H1 (cell line): Measurements from ENCODE around the gene LRRFIP1.

Experiments used
- CTCF ChIP-seq, 3 experiments: IDR thresholded peaks; 1 replicate in 2 of 3; 2 replicates in 1 of 3; pipeline versions ENCODE4 v1.5.1 to v1.6.1; 2011; ENCODE audit warnings: low read length in 3 of 3, mild to moderate bottlenecking in 3 of 3, inconsistent platforms in 2 of 3, low read depth in 1 of 3, moderate library complexity in 1 of 3; ENCODE audit not compliant: insufficient read depth in 1 of 3; ENCODE audit errors: control extremely low read depth in 1 of 3
- EP300 ChIP-seq, 2 experiments: IDR thresholded peaks; 1 replicate in 1 of 2; 2 replicates in 1 of 2; pipeline ENCODE4 v1.6.1; 2011 to 2012; ENCODE audit warnings: low read depth in 2 of 2, low read length in 2 of 2, mild to moderate bottlenecking in 2 of 2, borderline replicate concordance in 1 of 2, inconsistent platforms in 1 of 2, moderate library complexity in 1 of 2
- EZH2 ChIP-seq: fragments of 200-600 bp; sonication (generic); IDR thresholded peaks from 2 replicates; pipeline ENCODE4 v1.7.1; 2012; ENCODE audit warnings: low read depth, mild to moderate bottlenecking, moderate library complexity, low read length, inconsistent platforms; ENCODE audit not compliant: severe bottlenecking
- KDM1A ChIP-seq: fragments of 200-600, 300-600 bp; sonication (generic); IDR thresholded peaks from 2 replicates; pipeline ENCODE4 v1.7.1; 2016; ENCODE audit warnings: mild to moderate bottlenecking, low read length, borderline replicate concordance
- MAX ChIP-seq: IDR thresholded peaks from 2 replicates; pipeline ENCODE4 v1.6.1; 2012; ENCODE audit warnings: inconsistent platforms
- NANOG ChIP-seq: IDR thresholded peaks from 2 replicates; pipeline ENCODE4 v1.6.1; 2011; ENCODE audit warnings: low read length, low read depth, mild to moderate bottlenecking, inconsistent platforms; ENCODE audit not compliant: insufficient read depth, poor library complexity, severe bottlenecking
- NRF1 ChIP-seq: IDR thresholded peaks from 2 replicates; pipeline ENCODE4 v1.6.1; 2011; ENCODE audit warnings: mild to moderate bottlenecking, low read depth, low read length, improper control_type of control experiment
- PHF8 ChIP-seq: fragments of 200-600 bp; sonication (generic); conservative IDR thresholded peaks from 2 replicates; pipeline ENCODE4 v1.7.1; 2012; ENCODE audit warnings: low read depth, mild to moderate bottlenecking, inconsistent platforms, low read length, moderate library complexity
- POLR2A ChIP-seq, 2 experiments: IDR thresholded peaks; 1 replicate in 1 of 2; 2 replicates in 1 of 2; pipeline ENCODE4 v1.6.1; 2011; ENCODE audit warnings: low read depth in 2 of 2, low read length in 2 of 2, mild to moderate bottlenecking in 2 of 2; ENCODE audit errors: control extremely low read depth in 1 of 2
- POLR2AphosphoS5 ChIP-seq: IDR thresholded peaks from 2 replicates; pipeline ENCODE4 v1.6.1; 2011; ENCODE audit warnings: low read depth, low read length
- RFX5 ChIP-seq: IDR thresholded peaks from 2 replicates; pipeline ENCODE4 v1.6.1; 2011; ENCODE audit warnings: low read depth, low read length, improper control_type of control experiment, borderline replicate concordance
- SP1 ChIP-seq: IDR thresholded peaks from 2 replicates; pipeline ENCODE4 v1.6.1; 2011; ENCODE audit warnings: low read depth, low read length
- TEAD4 ChIP-seq: IDR thresholded peaks from 2 replicates; pipeline ENCODE4 v1.6.1; 2012; ENCODE audit warnings: low read depth, low read length, inconsistent platforms, mixed read lengths
- YY1 ChIP-seq: IDR thresholded peaks from 2 replicates; pipeline ENCODE4 v1.6.1; 2011; ENCODE audit warnings: low read depth, mild to moderate bottlenecking, low read length

GRCh38 chr2:237734905-237735623, 107.7 kb downstream of the LRRFIP1 start:
- TF ChIP-seq POLR2A (IDR thresholded peaks at IDR 0.05; ENCODE audit: control extremely low read depth in 1 of 2, low read depth in 2 of 2, low read length in 2 of 2) = no peak
- no peak for TF ChIP-seq CTCF (IDR thresholded peaks at IDR 0.05; ENCODE audit: control extremely low read depth in 1 of 3, insufficient read depth in 1 of 3, low read depth in 1 of 3, low read length in 3 of 3)
- no peak for TF ChIP-seq YY1
- no peak for TF ChIP-seq NANOG
- no peak for TF ChIP-seq MAX
- no peak for TF ChIP-seq TEAD4
- TF ChIP-seq KDM1A = no peak
- no peak for TF ChIP-seq RFX5
- 0 out of 2 replicates have a peak, but pooled peaks have one; percentile 24 for TF ChIP-seq POLR2AphosphoS5
- no peak for TF ChIP-seq EZH2
- no peak for TF ChIP-seq NRF1
- TF ChIP-seq EP300 (IDR thresholded peaks at IDR 0.05; ENCODE audit: borderline replicate concordance in 1 of 2, low read depth in 2 of 2, low read length in 2 of 2) = no peak
- TF ChIP-seq SP1 = no peak
- no peak for TF ChIP-seq PHF8
